CD4-positive, alpha-beta T cell treated with Interferon gamma for 1 hour (primary cell): Measurements from ENCODE around the gene FBXO9.

Experiments
- DNase-seq: peaks from one replicate; pipeline ENCODE4 v3.0.0-alpha.2; 2020

Gene FBXO9

DNA sequence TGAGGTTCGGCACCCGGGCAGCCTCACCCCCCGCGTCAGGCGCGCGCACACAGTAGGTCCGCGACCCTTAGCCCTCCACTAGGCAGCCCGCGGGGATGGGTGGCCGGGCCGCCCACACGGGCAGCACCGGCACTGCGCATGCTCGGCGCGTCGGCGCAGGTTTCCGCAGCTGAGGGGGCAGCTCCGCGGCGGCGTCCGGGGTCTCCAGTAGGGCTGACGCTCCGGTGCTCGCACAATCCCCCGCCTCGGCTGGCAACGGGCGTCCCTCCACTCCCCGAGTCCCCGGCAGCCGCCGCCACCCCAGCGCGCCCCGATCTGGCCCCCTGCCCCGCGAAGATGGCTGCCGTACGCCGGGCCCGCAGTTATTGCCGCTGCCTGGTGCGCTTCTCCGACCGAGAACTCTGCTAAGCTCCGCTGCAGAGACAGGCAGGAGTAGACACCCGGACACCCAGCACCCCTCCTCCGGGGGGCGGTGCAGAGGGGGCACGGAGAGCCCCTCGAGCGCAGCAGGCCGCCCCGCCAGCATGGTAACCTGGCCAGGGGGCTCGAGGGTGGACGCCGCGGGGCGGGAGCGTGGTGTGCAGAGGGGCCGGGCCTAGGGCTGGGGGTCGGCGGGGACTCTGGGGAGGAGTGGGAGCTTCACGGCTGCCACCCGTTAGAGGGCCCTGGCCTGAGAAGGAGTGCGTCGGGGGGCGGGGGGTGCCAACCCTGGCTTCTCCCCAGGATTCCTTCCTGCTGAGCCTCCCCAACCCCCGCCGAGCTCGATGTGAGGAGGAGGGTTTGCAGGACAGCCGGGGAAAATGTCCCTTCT is at the start of gene FBXO9:
FBXO9 (plus strand) TSS at position 139 of the 811 bp plus-strand sequence; CDS start at position 525, 386 bp downstream.
- peak; percentile 73 for DNase-seq

DNA sequence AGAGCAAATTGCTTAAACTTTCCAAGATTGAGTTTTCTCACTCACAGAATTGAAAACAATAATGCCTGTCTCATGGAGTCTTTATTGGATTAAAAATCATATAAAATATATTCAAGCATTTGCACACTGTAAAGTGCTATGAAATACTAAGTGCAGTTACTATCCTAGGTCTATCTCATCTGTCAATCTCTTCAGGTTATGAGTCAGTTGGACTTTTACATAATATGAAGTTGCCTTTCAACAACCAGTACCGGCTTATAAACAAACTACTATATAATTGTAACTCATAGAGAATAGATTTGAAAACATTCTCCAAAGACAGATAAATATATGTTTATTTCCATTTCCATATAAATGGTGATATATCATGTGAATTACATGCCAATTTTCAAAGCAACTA is 49.7 kb upstream of the FBXO9 start:
- DNase-seq = no peak

DNA sequence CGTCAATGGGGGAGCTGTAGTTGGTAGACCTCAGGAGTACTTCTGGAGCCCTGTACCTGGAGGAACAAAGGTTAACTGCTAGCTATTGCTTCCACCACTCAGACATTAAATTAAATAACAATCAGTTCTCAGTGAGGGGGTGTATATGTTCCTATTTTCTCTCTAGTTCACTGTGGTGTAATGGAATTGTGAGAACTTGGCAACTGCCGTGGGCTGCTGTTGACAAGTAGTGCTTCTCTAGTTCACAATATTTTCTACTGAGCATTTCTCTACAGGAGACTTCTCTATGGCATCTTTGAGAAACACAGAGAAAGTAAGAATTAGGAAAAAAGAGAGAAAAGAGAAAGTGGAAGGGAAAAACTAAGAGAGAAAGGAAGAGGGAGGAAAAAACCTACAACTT is 46.8 kb upstream of the FBXO9 start:
- DNase-seq = no peak

DNA sequence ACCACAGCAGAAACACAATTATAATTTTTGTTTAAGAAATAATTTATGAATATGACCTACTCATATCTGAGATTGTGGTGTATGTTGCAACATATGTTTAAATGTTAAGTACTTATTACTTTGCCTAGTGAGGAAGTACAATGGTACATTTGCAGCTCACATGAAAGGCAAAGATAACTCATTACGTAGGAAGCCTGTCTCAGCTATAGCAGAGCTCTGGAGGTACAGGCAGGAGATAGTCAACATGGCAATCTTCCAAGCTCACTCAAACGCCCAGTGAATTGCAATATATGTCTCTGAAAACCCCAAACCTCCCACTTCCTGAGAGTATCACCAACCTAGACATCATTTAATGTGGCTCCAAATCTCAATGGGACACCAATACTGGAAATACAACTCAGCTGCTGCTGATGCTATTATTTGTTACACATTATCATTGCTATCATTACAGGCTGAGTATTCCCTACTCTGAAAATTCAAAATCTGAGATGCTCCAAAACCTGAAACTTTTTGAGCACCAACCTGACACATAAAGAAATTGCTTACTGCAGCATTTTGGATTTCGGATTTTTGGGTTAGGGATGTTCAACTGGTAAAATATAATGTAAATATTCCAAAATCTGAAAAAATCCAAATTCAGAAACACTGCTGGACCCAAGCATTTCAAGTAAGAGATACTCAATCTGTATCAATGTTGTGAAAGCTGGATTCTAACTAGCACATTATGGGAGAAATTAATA is 45.0 kb upstream of the FBXO9 start:
- no peak for DNase-seq

DNA sequence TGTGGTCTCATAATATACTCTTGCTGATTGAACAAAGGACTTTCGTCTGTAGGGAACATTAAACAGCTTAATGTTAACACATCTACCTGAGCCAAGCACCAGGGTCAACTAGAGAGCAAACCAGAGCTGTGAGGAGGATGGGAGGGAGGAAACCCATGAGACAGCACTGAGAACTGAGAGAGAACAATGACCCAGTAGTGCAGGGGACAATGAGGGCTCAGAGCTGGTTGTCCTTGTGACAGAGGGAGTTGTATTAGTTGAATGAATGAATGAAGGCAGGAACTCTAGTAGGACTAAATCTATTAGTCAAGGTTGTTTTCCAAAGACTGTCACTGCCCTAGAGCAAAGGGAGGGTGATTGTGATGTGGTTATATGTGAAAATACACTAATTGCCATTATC is 41.9 kb upstream of the FBXO9 start:
- no peak for DNase-seq

DNA sequence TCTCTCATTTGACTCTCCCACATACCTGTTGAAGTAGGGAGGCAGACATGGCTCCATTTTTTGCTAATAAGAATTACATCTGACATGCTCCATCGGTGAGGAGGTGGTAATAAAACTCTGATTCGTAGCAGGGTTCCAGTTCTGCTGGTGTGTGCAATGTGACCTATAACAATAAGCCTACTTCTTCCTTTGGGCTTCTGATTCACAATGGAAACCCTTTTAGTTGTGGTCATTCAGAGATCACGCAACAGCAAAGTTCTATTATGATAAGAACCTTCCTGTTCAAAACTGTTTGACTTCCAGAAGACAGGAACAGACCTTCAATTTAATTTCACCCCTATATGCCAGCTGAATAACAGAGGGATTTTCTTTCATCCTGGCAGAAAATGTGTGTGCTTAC is 38.7 kb upstream of the FBXO9 start:
- no peak for DNase-seq

DNA sequence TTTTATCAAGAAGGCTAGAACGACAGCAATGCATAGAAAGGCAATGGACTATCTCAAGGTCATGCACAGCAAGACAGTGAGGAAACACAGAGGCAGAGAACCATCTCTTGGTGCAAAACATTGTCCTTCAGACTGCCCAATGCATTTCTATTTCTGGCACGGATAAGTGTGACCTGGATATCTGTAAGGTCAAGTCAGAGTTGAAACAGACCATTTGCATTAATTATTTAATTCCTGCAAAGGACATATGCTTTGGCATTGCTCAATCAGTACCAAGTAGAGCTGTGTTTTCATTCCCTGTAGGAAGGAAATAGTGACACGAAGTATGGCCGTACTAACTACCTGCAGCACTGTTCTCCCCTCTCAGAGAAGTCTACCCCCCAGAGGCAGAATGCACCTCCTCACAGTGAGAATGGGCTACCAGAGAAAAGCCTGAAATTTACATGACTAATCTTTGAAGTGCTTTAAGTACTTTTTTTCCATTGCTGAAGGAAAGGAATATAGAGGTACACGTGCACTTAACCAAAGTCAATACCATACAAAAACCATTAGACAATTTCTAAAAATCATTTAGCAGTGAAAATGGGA is 38.0 kb upstream of the FBXO9 start:
- no peak for DNase-seq

DNA sequence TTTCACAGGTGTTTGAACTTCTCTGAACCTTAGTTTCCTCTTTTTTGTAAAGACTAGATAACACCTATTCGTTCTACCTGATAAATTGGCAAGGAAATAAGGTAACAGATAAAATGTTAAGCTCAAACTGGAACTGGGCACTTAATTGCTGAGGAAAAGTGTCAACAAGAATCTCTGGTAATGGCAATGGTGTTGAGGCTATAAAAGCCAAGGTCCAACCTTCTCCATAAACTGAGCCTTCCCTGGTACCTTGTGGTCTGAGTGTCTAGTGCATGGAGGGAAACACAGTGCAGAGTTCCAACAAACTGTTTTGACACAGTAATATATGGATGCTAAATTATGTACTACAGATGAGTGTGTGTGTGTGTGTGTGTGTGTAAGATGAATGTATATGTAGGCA is 36.7 kb upstream of the FBXO9 start:
- DNase-seq = no peak

DNA sequence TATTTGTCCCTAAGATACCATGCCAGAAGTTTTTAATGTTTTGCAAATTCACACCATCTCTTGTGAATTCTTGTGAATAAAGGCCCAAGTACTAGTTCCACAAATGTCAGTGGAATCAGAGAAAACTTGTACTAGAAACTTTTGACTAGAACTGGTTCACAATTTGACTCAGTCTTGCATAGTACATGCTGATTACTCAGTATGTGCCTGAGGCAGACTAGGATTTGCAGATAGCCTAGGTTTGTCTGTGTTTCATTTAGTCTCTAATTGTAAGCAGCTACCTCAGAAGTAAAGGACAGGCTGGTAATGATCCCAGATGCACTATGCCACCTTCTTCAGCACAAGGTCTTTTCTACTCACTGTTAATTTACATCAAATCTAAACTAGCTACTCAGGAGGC is 35.9 kb upstream of the FBXO9 start:
- DNase-seq = no peak

DNA sequence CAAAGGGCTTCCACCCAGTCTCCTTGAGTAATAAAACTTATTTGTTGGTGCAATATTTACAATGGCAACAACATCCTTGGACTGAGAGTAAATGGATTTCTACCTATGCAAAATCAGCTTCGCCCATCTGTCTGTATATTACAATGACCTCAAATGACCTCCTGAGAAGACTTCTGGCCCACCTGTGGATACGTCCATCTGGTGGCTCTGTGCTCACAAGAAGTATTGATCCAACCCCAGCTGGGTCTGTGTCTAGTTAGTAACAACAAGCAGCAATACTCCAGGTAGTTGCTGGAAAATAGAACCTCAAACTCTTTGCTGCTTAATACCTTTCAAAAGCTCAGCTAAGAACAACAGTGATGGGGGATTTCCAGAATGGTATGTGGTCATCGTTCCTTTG is 35.4 kb upstream of the FBXO9 start:
- DNase-seq = no peak

DNA sequence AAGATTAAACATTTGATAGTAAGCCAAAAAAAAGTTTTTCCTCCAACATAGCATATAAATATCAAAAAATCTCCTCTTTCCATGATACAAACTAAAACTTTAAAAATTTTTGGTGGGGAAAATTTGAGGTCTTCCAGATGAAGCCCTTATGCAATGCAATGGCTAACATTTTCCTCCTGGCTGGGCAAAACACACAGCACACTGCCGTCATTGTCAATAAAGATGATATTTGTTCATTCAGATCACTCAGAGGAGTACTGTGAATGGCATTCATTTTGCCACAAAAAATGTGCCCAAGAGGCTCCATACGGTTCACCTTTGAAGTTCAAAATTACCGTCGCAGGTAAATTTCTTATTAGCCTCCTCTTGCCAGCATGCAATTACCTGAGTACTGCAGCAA is 33.9 kb upstream of the FBXO9 start:
- DNase-seq = no peak

DNA sequence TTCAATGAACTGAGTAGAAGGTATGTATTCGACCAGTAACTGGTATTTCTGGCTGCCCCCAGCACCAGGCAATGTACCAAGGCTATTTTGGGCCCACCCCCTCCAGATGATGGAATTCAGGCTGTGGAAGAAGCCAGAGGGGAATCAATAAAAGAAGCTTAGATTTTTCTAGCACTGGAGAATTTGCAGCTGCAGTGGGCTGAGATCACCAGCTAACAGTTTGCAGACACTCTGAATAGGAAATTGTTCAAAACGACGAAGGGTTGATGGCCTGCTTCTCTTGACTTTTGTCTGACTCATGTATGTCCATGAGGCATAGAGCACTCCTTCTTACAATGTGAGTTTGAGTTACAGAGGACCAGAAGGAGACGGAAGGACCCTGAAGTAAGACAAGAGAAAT is 32.4 kb upstream of the FBXO9 start:
- DNase-seq = no peak

DNA sequence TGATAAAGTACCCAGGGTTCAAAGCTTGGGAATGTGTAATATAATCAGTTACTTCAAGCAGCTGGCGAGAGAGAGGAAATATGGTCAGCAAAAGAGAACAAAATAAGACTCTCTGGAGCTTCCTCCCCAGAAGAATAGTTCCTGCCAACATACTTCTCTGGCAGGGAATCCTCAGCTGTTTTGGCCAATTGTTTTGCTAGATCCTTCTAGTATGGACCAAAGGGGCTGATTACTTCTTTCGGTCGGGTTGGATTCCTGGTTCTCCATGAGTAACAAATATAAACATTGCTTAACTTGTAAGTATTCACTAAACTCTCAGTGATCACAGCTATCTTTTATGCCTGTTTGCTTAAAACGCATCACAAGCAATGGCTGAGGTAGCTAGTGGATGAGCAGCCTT is 31.4 kb upstream of the FBXO9 start:
- no peak for DNase-seq

DNA sequence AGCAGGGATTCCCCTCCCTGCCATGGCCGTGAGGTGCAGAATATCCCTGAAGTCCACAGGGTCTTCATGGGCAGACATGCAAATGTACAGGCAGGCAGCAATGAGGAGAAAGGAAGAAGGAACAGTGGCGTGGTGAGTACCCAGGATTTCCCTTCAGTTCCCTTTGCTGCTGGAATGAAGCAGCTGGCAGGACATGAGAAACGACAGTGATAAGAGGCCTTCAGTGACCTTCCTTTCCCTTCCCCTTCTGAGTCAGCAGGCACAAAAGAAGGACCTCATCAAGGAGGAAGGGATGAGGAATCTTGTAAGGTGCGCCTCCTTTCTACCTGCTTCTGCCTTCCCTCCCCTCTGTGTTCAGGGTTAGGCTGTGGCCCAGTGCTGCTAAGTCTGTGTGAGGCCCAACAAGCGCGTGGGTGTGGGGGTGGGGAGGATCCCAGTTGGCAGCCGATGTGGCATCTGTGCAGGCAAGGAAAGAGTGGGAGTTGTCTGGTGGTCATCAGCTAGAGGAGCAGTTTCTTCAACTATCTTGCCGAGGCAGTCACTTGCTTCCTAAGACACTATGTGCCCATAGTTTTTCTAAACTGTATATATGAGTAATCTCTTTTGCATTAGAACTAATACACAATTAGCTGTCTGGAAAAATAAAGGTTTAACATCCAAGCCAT is 29.5 kb upstream of the FBXO9 start:
- DNase-seq = no peak

DNA sequence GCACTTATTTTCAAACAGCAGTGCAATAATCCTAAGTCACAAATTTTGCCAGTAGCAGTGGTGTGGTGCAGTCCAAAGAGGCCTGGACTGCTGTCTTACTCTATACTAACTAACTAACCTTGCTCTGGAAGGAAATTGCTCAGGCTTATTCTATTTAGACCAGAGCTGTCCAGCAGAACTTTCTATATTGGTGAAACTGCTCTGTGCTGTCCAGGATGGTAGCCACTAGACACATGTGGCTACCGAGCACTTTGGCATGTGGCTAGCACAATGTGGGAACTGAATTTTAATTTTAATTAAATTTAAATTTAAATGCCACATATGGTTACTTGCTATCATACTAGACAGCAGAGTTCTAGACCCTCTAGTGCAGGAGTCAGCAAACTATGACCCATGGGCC is 27.1 kb upstream of the FBXO9 start:
- DNase-seq = no peak

DNA sequence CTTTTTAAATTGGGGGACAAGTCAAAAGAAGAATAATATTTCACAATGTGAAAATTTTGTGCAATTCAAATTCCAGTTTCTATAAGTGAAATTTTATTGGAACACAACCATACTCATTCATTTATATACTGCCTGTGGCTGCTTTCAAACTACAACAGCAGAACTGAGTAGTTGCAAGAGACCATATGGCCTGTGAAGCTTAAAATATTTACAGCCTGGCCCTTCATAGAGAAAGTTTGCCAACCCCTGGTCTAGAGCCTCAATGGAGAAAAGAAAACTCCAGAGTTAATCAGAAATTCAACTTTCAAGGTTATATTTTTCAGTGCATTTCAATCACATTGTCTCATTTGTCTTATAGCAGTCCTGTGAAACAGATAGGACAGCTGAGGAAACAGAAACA is 26.6 kb upstream of the FBXO9 start:
- DNase-seq = no peak

DNA sequence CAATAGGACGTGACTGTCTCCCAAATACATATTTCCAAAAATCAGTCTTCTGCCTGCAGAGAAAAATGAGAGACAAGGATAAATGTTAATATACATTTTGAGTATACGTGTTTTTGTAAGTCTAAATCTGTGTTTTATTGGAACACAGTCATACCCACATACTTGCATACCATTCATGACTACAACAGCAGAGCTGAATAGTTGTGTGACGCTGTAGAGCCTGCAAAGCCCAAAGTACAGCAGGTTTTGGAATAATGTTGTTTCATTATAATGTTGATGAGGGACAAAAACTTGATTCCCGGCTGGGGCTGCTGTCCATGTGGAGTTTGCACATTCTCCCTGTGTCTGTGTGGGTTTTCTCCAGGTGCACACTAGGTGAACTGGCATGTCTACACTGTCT is 23.8 kb upstream of the FBXO9 start:
- no peak for DNase-seq

DNA sequence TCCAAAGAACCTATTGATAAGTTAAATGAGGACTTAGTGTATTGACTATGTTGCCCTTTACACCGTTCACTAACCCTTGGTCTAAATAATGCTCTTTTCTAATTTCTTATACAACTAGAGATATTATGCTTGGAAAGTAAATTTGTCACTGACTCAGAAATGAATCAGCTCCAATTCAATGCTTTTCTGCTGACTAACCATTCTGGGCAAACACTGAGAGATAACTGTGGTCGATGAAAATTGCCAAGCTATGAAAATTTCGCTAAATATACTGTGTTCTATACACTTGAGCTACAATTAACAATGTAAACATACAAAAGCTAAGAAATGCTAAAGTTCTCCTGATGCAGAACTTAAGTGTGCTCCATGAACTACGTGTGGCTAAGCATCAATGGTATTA is 23.1 kb upstream of the FBXO9 start:
- DNase-seq = no peak

DNA sequence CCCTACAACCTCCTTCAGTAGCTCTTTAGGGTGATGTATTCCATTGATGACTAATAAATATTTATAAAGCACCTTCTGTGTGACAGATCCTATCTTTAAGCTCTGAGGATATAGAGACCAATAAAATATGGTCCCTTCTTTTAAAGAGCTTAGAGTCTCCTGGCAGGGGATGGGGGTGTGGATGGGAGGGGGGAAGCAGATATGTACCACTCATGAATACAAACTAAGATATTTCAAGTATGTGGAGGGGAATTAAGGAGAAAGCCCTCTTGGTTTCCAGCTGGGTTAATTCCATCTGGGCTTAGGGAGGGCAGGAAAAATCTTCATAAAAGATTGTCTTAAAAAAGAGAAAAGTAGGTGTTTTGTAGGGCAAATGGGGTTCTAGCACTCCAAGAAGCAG is 21.6 kb upstream of the FBXO9 start:
- no peak for DNase-seq

DNA sequence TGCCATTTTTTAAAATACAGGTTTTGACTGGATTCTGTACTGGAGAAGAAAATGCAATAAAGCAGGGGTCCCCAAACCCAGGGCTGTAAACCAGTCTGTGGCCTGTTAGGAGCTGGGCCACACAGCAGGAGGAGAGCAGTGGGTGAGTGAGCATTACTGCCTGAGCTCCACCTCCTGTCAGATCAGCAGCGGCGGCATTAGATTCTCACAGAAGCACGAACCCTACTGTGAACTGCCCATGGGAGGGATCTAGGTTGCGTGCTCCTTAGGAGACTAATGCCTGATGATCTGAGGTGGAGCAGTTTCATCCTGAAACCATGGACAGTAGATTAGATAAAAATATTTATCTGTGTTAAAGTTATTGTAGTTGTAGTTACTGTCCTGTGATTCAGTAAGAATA is 21.1 kb upstream of the FBXO9 start:
- DNase-seq = no peak

DNA sequence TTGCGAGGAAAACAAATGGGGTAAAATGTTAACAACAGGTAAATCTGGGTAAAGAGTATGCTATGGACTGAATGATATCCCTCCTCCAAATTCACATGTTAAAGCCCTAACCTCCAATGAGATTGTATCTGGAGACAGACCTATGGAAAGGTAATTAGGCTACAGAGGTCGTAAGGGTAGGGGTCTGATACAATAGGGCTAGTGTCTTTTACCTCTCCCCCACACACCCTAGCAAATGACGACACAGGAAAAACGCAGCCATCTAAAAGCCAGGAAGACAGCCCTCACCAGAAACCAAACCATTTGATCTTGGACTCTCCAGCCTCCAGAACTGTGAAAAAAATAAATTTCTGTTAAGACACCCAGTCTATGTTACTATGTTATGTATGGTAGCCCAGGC is 20.6 kb upstream of the FBXO9 start:
- no peak for DNase-seq

DNA sequence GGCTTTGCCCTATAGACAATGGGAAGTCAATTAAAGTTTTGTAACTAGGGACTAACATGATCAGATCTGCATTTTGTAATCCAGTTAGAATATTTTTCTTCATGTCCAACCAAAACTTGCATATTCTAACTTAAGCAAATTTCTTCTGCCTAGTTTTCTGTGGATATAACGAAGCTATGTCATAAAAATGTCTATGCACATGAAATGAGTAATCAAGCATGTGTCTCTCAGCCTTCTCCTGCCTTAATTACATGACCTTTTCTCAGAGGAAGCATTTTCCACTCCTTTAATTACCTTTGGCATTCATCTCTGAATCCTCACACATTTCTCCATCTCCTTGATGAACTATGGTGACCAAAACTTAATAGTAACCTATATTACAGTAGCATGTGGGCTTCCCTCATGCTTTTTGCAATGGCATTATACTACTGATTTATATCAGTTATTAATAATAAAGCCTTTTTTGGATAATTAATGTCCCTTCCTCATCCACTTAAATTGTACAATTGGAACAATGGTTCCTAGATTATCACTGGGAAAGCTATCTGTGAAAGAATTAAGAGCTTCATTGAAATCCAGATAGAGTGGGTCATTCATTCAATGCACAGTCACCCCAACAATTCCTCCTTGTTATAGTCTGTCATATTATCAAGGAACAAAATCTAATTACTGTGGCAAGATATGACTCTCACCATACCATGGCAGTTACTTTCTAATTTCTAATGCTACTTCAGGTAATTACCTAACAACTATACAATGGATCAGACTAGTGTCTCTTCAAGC is 19.1 kb upstream of the FBXO9 start:
- DNase-seq = no peak
